AG10803 (cell line): Measurements from ENCODE around the gene RASSF5.

Experiments
- DNase-seq: peaks from one replicate; pipeline ENCODE4 v3.0.0; 2010; ENCODE audit warnings: low read depth
- H3K4me3 ChIP-seq: 2 replicates; pipeline ENCODE4 v1.5.1; 2011; ENCODE audit warnings: mild to moderate bottlenecking, low read length, control low read depth
- CTCF ChIP-seq: conservative IDR thresholded peaks from 2 replicates; pipeline ENCODE4 v1.5.1; 2011; ENCODE audit warnings: mild to moderate bottlenecking, low read length, control low read depth, inconsistent platforms

RASSF5 gene

GRCh38 chr1:206547104-206547503 lies 39.8 kb downstream of the RASSF5 start:
- no peak overlapping the region for H3K4me3 ChIP-seq
- no peak for TF ChIP-seq CTCF
- no peak for DNase-seq

- no peak overlapping the region for H3K4me3 ChIP-seq
- DNase-seq, result no peak
- no peak for TF ChIP-seq CTCF
Measured at GRCh38 chr1:206550446-206550845, 43.1 kb downstream of the RASSF5 start.

GRCh38 chr1:206551296-206551985 lies 44.1 kb downstream of the RASSF5 start:
- TF ChIP-seq CTCF, result no peak
- H3K4me3 ChIP-seq, result no peak overlapping the region
- DNase-seq, result no peak

- H3K4me3 ChIP-seq, result no peak overlapping the region
- DNase-seq, result no peak
- TF ChIP-seq CTCF, result no peak
Measured at GRCh38 chr1:206551986-206552326, 44.6 kb downstream of the RASSF5 start.

- DNase-seq, result no peak
- TF ChIP-seq CTCF, result no peak
- no peak overlapping the region for H3K4me3 ChIP-seq
Measured at GRCh38 chr1:206554211-206554610, 46.9 kb downstream of the RASSF5 start.

GRCh38 chr1:206554701-206555472 lies 47.6 kb downstream of the RASSF5 start:
- no peak overlapping the region for H3K4me3 ChIP-seq
- no peak for DNase-seq
- no peak for TF ChIP-seq CTCF

GRCh38 chr1:206555473-206555935 lies 48.2 kb downstream of the RASSF5 start:
- TF ChIP-seq CTCF, result no peak
- no peak for DNase-seq
- no peak overlapping the region for H3K4me3 ChIP-seq
